Activated T-helper 1 cell treated with anti-CD3 and anti-CD28 coated beads, Interleukin-2, amount 50 U/mL, for 16 hours (primary cell): ENCODE data around the gene ZNF318.
"Not testable (repeated sequence)": the region's sequence is repeated elsewhere in the genome, so short reads cannot be mapped to it uniquely, and the experiment has no call there.

ENCODE experiments used
- DNase-seq, 2 donors: peaks; one replicate each; pipeline ENCODE4 v3.0.0-alpha.2; 2020; ENCODE audit warnings: low read depth in 1 of 2, low spot score in 1 of 2

The ZNF318 gene

GRCh38 chr6:43369174-43370002 is at the start of gene ZNF318:
Gene ZNF318, minus strand, starts transcription at chr6:43369647. Its CDS starts 282 bp downstream, at chr6:43369365.
- peak; percentile 88 to 90 for DNase-seq

- no peak for DNase-seq
Observed at GRCh38 chr6:43416935-43417334, 47.5 kb upstream of the ZNF318 start.

DNA sequence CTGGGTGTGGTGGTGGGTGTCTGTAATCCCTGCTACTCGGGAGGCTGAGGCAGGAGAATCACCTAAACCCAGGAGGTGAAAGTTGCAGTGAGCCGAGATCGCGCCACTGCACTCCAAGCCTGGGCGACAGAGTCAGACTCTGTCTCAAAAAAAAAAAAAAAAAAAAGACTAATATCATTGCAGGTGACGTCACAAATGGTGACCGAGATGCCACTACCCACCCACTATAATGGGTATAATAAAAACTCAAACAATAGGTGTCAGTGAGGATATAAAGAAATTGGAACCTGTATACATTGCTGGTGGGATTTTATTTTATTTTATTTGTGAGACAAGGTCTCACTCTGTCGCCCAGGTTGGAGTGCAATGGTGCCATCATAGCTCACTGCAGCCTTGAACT is 45.8 kb upstream of the ZNF318 start:
- not testable (repeated sequence) for DNase-seq

- DNase-seq: no peak
Observed at GRCh38 chr6:43413002-43413401, 43.6 kb upstream of the ZNF318 start.

GRCh38 chr6:43412541-43412940 is 43.1 kb upstream of the ZNF318 start:
- no peak for DNase-seq

DNA sequence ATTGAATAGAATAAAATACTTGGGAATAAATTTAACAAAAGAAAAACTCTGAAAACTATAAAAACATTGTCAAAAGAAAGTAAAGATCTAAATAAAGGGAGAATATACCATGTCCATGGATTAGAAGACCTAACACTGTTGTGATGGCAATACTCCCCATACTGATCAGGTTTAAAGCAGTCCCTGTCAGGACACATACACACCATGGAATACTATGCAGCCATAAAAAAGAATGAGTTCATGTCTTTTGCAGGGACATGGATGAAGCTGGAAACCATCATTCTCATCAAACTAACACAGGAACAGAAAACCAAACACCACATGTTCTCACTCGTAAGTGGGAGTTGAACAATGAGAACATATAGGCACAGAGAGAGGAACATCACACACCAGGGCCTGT is 41.3 kb upstream of the ZNF318 start:
- DNase-seq: not testable (repeated sequence)

- DNase-seq: no peak
Observed at GRCh38 chr6:43408259-43408658, 38.8 kb upstream of the ZNF318 start.

GRCh38 chr6:43407296-43407695 is 37.8 kb upstream of the ZNF318 start:
- no peak for DNase-seq

DNA sequence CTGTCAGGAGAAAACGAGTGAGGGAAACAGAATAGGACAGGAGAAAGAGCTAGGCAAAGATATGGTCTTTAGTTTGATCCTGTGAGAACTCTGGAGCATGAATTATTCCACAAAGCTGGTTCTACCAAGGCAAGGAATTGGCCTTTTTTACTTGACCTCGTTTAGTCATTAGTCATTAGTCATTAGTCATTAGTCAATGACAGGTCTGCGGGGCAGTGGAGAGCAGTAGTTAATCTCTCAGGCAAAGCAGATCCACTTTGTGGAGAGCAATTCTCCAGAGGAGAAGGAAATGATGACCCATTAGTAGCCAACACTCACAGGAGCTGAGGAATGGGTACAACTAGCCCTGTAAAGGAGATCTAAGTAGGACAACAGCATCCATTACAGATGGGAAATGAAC is 35.9 kb upstream of the ZNF318 start:
- no peak for DNase-seq

DNA sequence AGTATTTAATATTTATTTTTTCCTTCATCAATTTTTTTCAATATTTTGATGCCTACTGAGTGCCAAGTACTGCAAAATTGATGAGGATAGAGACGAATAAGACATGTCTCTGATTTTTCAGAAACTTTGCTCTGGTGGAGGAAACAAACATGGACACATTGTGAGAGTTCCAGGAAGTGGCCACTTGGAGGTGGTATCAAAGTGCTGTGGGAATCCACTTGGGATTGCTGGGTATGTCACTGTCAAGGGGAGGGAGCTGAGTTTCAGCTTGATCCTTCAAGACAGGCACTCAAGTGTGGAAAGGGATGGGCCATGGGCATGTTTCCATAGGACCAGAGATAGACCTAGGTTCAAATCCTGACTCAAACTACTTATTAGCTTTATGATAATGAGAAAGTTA is 33.4 kb upstream of the ZNF318 start:
- no peak for DNase-seq

DNA sequence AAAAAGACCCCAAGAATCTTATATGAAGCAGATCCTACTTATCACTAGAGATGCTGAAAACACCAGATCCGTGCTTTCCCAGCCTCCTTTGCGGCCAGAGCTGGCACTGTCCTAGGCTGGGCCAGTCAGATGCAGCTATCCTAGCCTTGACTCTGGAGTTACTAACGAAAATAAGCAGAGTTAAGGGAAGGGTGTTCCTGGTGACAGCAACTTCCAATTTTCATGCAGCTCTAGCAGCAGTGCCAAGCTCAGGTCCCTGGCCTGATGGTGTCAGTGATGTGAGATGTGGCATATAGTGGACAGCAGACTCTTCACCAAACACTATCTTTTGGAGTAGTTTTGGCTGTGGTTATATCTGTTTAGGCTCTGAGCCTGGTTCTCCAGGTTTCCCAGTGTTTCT is 32.3 kb upstream of the ZNF318 start:
- no peak for DNase-seq

DNA sequence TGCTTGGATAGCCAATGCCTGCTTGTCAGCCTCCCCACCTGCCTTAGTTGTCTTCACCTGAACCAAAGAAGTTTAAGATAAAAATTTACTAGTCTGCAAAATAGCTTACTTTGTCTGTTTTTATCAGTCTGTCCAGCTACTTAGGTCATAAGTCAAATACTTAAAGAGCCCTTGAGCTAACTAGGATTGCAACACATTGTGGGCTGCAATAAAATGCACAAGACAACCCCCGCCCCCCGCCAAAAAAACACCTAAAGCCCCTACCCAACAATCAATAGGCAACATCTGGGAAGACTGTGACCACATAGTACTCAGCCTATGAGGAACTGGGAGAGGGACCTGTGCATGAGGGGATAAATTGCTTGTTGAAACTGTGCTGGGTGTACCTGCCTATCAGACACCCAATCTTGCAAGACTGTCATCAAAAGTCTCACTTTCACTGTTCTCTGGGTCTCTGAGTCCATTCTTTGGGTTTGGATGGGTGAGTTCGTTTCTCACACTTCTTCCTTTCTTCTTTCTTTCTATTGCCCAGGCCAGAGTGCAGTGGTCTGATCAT is 30.6 kb upstream of the ZNF318 start:
- DNase-seq: no peak

DNA sequence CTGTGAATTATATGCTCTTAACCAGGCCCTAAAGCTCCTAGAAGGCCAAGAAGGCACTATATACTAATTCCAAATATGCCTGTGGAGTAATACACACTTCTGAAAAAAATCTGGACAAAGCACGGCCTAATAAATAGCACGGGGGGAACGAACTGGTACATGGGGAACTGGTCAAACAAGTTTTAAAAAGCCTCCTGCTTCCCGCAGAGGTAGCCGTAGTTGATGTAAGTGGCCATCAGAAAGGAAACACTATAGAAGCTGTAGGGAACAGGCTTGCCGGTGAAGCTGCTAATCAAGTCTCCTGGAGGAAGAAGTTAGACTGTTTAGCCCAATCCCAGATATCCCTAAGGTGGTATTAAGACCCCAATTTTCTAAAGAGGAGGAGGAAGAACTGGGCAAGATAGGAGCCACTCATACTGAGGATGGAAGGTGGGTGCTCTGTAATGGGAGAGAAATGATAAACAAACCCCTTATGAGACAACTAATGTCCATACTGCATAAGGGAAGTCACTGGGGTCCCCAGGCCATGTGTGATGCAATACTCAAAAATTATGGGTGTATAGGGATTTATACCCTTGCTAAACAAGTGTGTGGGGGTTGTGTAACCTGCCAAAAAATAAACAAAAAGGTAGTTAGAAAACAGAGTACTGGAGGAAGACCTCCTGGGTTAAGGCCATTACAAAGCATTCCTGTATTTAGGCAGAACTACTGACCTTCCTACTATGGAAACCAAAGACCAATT is 27.1 kb upstream of the ZNF318 start:
- DNase-seq: no peak

GRCh38 chr6:43395776-43396175 is 26.3 kb upstream of the ZNF318 start:
- DNase-seq: no peak

GRCh38 chr6:43394982-43395381 is 25.5 kb upstream of the ZNF318 start:
- DNase-seq: no peak

GRCh38 chr6:43393602-43394001 is 24.2 kb upstream of the ZNF318 start:
- DNase-seq: no peak

GRCh38 chr6:43393133-43393532 is 23.7 kb upstream of the ZNF318 start:
- not testable (repeated sequence) for DNase-seq

DNA sequence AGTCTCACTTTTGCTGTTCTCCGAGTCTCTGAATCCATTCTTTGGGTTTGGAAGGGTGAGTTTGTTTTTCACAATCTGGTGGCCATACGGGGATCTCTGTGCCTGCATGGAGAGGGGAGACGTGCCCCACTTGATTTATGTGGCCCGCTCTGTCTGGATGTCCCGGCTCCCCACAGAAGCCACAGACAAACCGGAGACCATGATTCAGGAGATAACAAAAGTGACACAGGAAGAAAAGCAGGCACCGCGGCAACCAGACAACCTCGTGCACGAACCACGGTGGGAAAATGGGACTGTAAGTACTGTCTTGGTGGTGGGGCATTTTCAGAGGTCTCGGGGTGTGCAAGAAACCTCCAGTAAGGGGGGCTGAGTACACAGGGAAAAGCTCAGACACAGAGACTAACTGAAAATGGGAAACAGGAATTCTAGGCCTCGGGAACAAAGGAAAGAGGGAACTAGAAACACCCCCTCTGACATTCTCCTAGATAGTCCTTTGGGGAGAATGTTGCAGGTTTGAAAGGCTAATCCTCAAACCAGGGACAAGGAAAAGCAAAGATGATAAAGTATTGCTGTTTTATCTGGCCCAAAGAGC is 22.1 kb upstream of the ZNF318 start:
- DNase-seq: peak in 1 of 2 donors; percentile 15

DNA sequence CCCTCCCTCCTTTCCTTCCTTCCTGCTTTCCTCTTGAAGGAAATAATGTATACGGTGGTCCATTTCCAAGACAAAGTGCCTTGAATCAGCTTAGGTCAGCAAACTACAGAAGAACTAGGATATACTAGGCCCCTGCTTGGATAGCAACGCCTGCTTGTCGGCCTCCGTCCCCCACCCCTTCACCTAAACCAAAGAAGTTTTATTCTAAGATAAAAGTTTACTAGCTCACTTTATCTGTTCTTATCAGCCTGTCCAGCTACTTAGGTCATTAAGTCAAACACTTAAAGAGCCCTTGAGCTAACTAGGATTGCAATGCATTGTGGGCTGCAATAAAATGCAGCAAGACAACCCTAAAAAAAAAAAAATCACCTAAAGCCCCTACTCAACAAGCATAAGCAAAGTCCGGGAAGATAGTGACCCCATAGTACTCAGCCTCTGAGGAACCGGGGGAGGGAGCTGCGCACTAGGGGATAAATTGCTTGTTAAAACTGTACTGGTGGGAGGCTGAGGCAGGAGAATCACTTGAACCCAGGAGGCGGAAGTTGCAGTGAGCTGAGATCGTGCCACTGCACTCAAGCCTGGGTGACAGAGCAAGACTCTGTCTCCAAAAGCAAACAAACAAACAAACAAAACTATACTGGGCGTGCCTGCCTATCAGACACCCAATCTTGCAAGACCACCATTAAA is 21.4 kb upstream of the ZNF318 start:
- DNase-seq: not testable (repeated sequence)

GRCh38 chr6:43389730-43390295 is 20.4 kb upstream of the ZNF318 start:
- no peak for DNase-seq

DNA sequence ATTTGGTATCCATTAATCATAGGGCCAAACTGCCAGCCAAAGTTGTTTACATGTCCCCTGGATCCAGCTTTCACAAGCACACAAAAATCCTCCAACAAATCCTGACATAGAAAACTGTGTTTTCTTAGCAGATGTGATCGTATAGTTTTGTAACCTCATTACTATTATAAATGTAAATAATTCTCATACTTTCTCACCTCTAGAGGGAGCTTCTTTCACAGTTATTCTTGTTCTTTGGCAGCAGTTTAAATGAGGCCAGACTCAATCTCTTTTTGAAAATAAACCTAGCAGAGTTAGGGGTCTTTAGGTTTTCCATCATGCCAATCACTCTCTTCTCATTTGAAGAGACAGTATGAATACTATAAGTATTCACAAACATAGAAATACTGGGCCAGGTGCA is 17.0 kb upstream of the ZNF318 start:
- no peak for DNase-seq
